ENCODE data around the gene TP53I11.

Gene TP53I11

DNA sequence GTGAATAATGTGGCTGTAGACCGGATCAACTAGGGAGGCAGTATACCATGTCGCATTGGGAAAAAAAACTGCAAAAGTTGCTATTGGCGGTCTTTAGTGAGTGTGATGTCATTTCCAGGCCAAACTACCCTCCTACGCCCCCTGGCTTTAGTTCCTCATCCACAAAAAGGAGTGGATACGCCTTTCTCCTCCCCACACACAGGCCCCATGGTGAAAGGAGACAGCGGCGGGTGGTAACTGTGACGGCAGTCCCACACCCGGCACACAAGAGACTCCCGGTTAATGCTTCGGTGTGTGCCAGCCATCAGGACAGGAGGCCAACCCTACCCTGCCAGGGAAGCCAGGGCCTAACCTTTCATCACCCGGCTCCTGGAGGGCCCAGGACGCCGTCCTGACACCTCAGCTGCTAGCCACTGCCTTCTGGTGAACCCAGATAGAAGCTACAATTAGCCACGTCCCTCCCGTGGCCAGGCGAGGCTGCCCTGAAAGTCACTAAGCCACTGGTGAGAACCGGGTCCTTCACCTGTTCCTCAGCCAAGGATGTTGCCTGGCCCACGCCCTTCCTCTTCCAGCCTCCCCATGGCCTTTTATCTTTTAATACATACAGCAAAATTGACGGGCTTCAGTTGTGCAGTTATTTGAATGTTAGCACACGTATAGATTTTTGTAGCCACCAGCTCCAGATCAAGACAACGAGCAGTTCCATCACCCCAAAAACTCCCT, 10.8 kb downstream of the TP53I11 start:
- no peak for DNase-seq (ENCODE audit: low spot score)

DNA sequence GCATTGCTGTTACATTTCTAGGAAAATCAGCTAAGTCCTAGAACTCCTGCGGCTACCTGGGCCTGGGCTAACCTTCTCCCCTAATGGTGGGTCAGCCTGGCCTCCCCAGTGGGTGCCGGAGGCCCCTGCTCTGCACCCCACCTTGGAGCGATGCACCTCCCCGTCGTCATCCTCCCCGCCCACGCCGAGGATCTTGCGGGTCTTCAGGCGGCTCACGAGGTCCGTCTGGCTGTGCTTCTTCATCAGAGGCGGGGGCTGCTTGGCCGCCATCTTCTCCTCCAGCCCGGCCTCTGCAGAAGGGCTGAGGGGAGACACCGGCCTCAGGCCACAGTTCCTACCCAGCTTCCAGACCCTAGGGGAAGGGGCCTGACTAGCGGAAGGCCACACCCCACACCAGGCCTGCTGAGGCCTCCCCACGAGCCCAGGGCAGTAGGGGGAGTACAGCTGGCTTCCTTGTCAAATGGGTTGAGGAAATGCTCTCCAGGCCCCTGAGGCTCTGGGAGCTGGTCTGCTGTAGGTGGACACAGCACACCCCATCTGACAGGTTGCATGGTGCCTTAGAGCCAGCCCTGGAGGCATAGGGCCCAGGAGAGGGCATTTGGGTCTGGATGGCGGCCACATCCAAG, 12.5 kb downstream of the TP53I11 start:
- DNase-seq (ENCODE audit: low spot score), result no peak

DNA sequence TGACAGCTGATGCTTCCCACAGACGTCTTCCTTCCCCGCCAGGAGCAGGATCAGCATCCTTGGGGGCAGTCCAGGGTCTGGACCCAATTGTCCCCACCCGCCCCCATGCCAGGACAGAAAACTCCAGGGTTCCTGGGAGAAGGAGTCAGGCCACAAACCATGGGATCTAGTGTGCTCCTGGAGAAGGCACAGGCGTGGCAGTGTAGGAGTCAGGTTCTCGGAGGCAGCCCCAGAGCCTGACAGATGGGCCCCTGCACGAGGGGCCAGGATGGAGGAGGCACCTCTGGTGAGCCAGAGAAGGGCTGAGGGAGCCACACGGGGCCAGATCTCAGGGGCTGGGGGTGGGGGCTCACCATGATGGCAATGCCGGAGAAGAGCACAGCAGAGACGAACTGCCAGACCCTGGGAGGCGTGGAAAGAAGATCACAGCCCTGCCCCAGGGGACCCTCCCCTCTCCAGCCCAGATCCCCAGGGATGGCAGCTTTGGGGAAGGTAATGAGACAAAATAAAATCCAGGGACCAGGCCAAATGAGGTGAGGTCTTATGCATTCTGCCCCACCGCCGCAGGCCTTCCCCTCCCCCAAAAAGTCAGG, 13.6 kb downstream of the TP53I11 start:
- DNase-seq (ENCODE audit: low spot score), result peak; percentile 85

- peak; percentile 80 for DNase-seq (ENCODE audit: low spot score)
These were observed 14.2 kb downstream of the TP53I11 start for GRCh38 chr11:44936525-44936924.

GRCh38 chr11:44934735-44935250, 15.9 kb downstream of the TP53I11 start:
- no peak for DNase-seq (ENCODE audit: low spot score)

DNA sequence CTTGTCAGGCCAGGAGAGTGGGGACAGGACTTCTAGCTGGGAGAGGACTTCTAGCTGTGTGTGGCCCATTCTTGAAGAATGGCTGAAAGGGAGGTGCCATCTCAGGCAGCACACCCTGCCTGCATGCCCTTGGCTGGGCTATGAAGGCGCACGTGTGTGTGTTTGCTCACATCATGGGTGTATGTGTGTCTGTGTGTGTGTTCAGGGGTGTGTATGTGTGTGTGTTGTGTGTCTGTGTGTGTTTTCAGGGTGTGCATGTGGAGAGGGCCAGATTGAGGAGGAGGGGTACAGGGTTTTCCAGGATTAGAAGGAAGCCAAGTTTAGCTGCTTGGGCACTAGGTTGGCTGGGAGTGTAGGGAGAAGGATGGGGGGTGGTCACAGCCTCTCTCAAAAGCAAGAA, 16.6 kb downstream of the TP53I11 start:
- no peak for DNase-seq (ENCODE audit: low spot score)

- DNase-seq (ENCODE audit: low spot score), result no peak
These were observed 19.2 kb downstream of the TP53I11 start for GRCh38 chr11:44931466-44931865.

GRCh38 chr11:44930588-44931302, 19.9 kb downstream of the TP53I11 start:
- no peak for DNase-seq (ENCODE audit: low spot score)

DNA sequence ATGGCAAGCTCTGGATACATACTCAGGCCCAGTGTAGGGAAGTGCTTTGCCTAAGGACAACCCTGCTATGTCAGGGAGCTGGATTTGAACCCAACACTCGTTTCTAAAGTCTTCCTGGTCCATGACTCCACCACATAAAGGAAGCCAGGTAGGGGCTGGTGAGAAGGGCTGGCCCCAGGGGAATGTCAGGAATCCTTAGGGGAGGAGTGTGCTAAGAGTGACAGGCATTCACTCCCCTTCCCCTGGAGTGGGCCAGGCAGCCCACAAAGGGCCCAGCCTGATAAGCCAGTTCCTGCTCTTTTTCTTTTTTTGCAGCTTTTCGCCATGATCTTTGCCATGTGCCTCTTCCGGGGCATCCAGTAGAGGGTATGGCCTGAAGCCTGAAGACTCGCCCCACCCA, 21.9 kb downstream of the TP53I11 start:
- no peak for DNase-seq (ENCODE audit: low spot score)

DNA sequence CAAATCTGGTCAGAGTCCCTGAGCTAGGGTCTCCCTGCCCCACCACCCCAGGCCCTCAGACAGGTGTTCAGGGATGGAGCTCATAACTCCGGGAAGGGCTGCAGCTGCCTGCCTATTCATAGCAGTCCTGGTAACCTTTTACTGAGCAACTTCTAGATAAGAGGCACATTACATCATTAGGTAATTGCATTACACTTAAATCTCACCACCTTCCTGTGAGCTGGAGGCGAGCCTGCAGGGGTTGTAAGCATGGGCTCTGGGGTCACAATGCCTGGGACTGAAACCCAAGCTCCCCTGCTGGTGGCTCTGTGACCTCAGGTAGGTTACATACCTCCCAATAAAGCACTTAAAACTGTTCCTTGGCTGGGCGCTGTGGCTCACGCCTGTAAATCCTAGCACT, 22.5 kb downstream of the TP53I11 start:
- DNase-seq (ENCODE audit: low spot score), result no peak

DNA sequence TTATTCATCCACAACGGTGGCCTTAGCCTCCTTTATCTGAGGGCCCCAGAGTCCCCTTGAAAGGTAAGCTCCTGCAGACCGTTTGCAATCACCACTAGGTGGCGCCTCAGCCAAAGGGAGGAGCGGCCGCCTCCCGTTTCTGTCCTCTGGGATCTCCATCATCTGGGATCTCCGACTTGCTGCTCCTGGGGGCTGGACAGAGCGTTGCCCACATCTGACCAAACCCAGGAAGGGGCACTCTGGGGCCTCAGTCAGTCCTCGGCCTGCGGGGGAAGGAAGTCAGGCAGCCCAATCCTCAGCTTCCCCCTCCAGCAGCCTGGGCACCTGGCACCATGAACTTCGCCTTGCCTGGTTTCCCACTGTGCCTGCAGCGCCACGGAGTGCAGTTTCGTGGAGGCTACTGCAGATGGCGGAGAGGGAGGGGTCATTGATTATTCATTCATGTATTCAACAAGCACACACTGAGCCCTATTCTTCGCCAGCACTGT, 23.5 kb downstream of the TP53I11 start:
- DNase-seq (ENCODE audit: low spot score), result peak; percentile 83

- no peak for DNase-seq (ENCODE audit: low spot score)
These were observed 24.6 kb downstream of the TP53I11 start for GRCh38 chr11:44926036-44926435.

DNA sequence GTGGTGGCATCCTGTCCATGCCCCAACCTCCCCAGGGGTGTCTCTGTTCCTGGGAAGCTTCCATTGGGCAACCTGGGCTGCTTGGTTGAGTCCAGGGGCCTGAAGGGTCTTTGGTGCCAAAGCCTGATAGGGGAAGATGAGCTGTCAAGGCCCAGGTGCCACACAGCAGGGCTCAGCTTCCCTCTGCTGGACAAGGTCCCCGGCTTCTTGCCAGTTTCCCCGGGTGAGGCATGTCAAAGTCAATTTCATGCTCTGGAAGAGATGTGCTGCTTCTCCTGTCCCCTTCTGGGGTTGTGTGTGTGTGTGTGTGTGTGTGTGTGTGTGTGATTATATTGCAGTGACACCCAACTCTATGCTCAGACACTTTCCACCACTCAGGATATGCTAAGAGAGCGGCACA, 26.9 kb downstream of the TP53I11 start:
- DNase-seq (ENCODE audit: low spot score), result no peak

GRCh38 chr11:44923115-44923514, 27.6 kb downstream of the TP53I11 start:
- no peak for DNase-seq (ENCODE audit: low spot score)

- no peak for DNase-seq (ENCODE audit: low spot score)
These were observed 30.2 kb downstream of the TP53I11 start for GRCh38 chr11:44920451-44920850.

- DNase-seq (ENCODE audit: low spot score), result no peak
These were observed 32.9 kb downstream of the TP53I11 start for GRCh38 chr11:44917741-44918140.

- DNase-seq (ENCODE audit: low spot score), result peak; percentile 18
These were observed 33.8 kb downstream of the TP53I11 start for GRCh38 chr11:44916801-44917385.

DNA sequence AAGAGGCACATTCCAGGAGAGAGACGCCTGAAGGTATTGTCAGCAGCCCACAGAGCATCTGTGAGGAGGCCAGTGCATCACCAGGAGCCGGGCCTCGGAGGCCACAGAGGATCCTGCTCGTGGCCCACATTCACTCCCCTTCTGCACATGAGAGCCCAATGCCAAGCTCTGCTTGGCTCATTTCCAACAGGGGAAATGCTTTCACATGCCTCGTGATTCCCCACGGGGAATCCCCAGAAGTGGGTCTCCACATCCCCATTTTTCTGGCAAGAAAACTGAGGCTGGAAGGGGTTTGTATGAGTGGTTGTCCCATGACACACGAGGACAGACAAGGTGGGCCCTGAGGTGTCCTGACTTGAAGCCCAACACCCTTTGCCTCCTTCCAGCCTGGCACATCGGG, 34.4 kb downstream of the TP53I11 start:
- DNase-seq (ENCODE audit: low spot score), result no peak

DNA sequence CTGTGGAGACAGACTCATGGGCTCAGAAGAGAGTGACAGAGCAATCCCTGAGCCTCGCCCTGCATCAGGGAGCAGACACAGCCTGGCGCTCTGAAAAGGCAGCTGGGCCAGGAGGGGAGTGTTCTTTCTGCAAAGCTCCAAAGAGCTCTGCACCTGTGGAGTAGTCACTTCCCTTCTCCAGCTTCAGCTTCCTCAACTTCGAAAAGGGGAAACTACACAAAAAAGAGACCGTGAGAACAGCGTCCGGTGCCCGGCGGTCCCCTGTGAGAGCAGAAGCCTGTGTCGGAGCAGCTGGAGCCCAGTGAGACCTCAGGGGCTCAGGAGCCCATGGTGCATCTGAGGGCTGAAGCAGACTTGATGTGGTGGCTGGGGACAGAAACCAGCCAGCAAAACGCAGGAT, 35.1 kb downstream of the TP53I11 start:
- no peak for DNase-seq (ENCODE audit: low spot score)

- no peak for DNase-seq (ENCODE audit: low spot score)
These were observed 35.7 kb downstream of the TP53I11 start for GRCh38 chr11:44915004-44915403.

DNA sequence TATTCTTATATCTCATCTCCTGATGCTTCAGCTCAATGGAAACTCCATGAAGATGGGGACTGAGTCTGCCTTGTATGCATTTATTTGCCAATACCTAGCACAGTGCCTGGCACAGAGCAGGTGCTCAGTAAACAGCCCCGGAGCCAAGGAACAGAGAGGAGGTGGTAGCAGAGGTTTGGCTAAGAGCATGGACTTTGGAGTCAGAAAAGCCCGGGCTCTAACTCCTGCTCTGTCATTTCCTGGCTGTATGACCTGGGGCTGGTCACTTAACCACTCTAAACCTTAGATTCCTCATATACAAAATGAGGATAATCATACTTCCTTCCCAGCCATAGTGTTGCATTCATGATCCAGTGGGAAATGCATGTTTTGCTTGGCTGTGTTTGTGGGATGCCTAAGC, 36.6 kb downstream of the TP53I11 start:
- DNase-seq (ENCODE audit: low spot score), result no peak

- DNase-seq (ENCODE audit: low spot score), result no peak
These were observed 37.2 kb downstream of the TP53I11 start for GRCh38 chr11:44913502-44913901.

All from D341Med (cell line).